BLaER1 treated with 17β-estradiol and CSF1 and Interleukin-3, amounts not matched to agents 10 nM and 100 nM (cell line): ENCODE measurements around the gene GRXCR2.

Source experiments
- H3K27ac ChIP-seq, 11 experiments: shearing (Covaris generic); formaldehyde crosslinking; 2 replicates each; pipeline ENCODE4 v1.8.1; 2022
- H3K27me3 ChIP-seq, 11 experiments: shearing (Covaris generic); formaldehyde crosslinking; 2 replicates each; pipeline ENCODE4 v1.8.1; 2022
- H3K36me3 ChIP-seq, 11 experiments: shearing (Covaris generic); formaldehyde crosslinking; 2 replicates each; pipeline ENCODE4 v1.8.1; 2022
- H3K4me1 ChIP-seq, 10 experiments: shearing (Covaris generic); formaldehyde crosslinking; 2 replicates each; pipeline ENCODE4 v1.8.1; 2022
- H3K4me2 ChIP-seq, 11 experiments: shearing (Covaris generic); formaldehyde crosslinking; 2 replicates each; pipeline ENCODE4 v1.8.1; 2022
- H3K4me3 ChIP-seq, 10 experiments: shearing (Covaris generic); formaldehyde crosslinking; 2 replicates each; pipeline ENCODE4 v1.8.1; 2022
- H3K9ac ChIP-seq, 11 experiments: shearing (Covaris generic); formaldehyde crosslinking; 2 replicates each; pipeline ENCODE4 v1.8.1; 2022
- H3K9me3 ChIP-seq, 11 experiments: shearing (Covaris generic); formaldehyde crosslinking; replicated peaks in 1 of 11; 2 replicates each; pipeline ENCODE4 v1.8.1; 2022
- H4K20me1 ChIP-seq, 11 experiments: shearing (Covaris generic); formaldehyde crosslinking; 2 replicates each; pipeline ENCODE4 v1.8.1; 2022
- Cebpa-rat ChIP-seq, 11 experiments: shearing (Covaris generic); IDR thresholded peaks; 2 replicates each; pipeline ENCODE4 v1.8.1; 2022

GRXCR2 gene

GRCh38 chr5:145812877-145813276, 59.9 kb downstream of the GRXCR2 start:
- no peaks in the 10 kb centered on the region for H4K20me1 ChIP-seq
- H3K4me2 ChIP-seq, result no peak overlapping the region
- H3K36me3 ChIP-seq, result peaks cover 13 to 90% (median 60%) of the 10 kb centered on the region in 11 experiments; a peak in 21 of 22 replicates
- no peak overlapping the region for H3K27ac ChIP-seq
- no peak overlapping the region for H3K4me3 ChIP-seq
- no peak for TF ChIP-seq Cebpa-rat (IDR thresholded peaks at IDR 0.05)
- H3K9me3 ChIP-seq, result no peaks in the 10 kb centered on the region
- no peak overlapping the region for H3K9ac ChIP-seq
- H3K27me3 ChIP-seq, result no peaks in the 10 kb centered on the region
- H3K4me1 ChIP-seq, result no peaks in the 10 kb centered on the region

- Histone ChIP-seq H3K27ac (no peak overlapping the region), H3K9me3 (no peaks in the 10 kb centered on the region), H3K36me3 (peaks cover 10 to 93% (median 62%) of the 10 kb centered on the region in 11 experiments; a peak in 21 of 22 replicates), H3K4me1 (no peaks in the 10 kb centered on the region), H3K4me3 (no peak overlapping the region), H4K20me1 (no peaks in the 10 kb centered on the region), H3K4me2 (no peak overlapping the region), H3K9ac (no peak overlapping the region), H3K27me3 (no peaks in the 10 kb centered on the region)
- TF ChIP-seq Cebpa-rat (IDR thresholded peaks at IDR 0.05), result no peak
Measured at GRCh38 chr5:145811834-145812625, 60.8 kb downstream of the GRXCR2 start.
